Measurements from ENCODE around the gene SSH2.

- TF ChIP-seq CTCF (conservative IDR thresholded peaks at IDR 0.05; ENCODE audit: low read length) = no peak
- no peak for TF ChIP-seq EZH2phosphoT487 (IDR thresholded peaks at IDR 0.05; ENCODE audit: borderline replicate concordance, low read depth, low read length)
Observed at GRCh38 chr17:29959658-29960337, 29.8 kb upstream of the SSH2 start.

Measured in OCI-LY7 (cell line).